Esophagus squamous epithelium (tissue), 4 donors: ENCODE results near the gene ADAMTS3.

Experiments
- POLR2A ChIP-seq, 4 donors: fragments of 450-650 bp; IDR thresholded peaks; one replicate each; pipeline ENCODE4 v1.6.1; 2017; ENCODE audit warnings: antibody characterized with exemption in 4 of 4, mild to moderate bottlenecking in 4 of 4, moderate library complexity in 3 of 4
- TF ChIP-seq, protein P1 (sequence below), 6 experiments: fragments of 450-650 bp in 4 of 6; fragments of 200-600 bp in 2 of 6; sonication (generic) in 2 of 6; IDR thresholded peaks; one replicate each; pipeline ENCODE4 v1.5.1; 2016 to 2019; ENCODE audit warnings: antibody characterized with exemption in 6 of 6, mild to moderate bottlenecking in 4 of 6, moderate library complexity in 4 of 6

- TF ChIP-seq, protein P1, sequence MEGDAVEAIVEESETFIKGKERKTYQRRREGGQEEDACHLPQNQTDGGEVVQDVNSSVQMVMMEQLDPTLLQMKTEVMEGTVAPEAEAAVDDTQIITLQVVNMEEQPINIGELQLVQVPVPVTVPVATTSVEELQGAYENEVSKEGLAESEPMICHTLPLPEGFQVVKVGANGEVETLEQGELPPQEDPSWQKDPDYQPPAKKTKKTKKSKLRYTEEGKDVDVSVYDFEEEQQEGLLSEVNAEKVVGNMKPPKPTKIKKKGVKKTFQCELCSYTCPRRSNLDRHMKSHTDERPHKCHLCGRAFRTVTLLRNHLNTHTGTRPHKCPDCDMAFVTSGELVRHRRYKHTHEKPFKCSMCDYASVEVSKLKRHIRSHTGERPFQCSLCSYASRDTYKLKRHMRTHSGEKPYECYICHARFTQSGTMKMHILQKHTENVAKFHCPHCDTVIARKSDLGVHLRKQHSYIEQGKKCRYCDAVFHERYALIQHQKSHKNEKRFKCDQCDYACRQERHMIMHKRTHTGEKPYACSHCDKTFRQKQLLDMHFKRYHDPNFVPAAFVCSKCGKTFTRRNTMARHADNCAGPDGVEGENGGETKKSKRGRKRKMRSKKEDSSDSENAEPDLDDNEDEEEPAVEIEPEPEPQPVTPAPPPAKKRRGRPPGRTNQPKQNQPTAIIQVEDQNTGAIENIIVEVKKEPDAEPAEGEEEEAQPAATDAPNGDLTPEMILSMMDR (IDR thresholded peaks at IDR 0.05) = no peak
- TF ChIP-seq POLR2A (IDR thresholded peaks at IDR 0.05) = no peak
Observed at GRCh38 chr4:72351521-72351920, 217.5 kb downstream of the ADAMTS3 start.
